DOHH2 (cell line): ENCODE results near the gene ZNF491.
"Not testable (repeated sequence)": the region's sequence is repeated elsewhere in the genome, so short reads cannot be mapped to it uniquely, and the experiment has no call there.

Source experiments
- H3F3A ChIP-seq: fragments of 200-600 bp; sonication (generic), shearing (Covaris generic); 2 replicates; pipeline ENCODE4 v1.6.0; 2016; ENCODE audit warnings: antibody characterized with exemption, mild to moderate bottlenecking; ENCODE audit not compliant: control insufficient read depth, insufficient read depth
- H3K27ac ChIP-seq: fragments of 200-600 bp; sonication (generic); 2 replicates; pipeline ENCODE4 v1.5.1; 2014; ENCODE audit warnings: low read depth, mild to moderate bottlenecking, low read length, moderate library complexity
- H3K27me3 ChIP-seq: fragments of 200-600 bp; sonication (generic); 2 replicates; pipeline ENCODE4 v1.6.1; 2014; ENCODE audit warnings: mild to moderate bottlenecking, low read length, mixed read lengths; ENCODE audit not compliant: control insufficient read depth
- H3K36me3 ChIP-seq: fragments of 200-600 bp; sonication (generic); 2 replicates; pipeline ENCODE4 v1.6.1; 2014; ENCODE audit warnings: mild to moderate bottlenecking, low read length, moderate library complexity, mixed read lengths; ENCODE audit not compliant: control insufficient read depth
- H3K4me1 ChIP-seq: fragments of 200-600 bp; sonication (generic); 2 replicates; pipeline ENCODE4 v1.6.1; 2014; ENCODE audit warnings: mild to moderate bottlenecking, low read length, mixed read lengths; ENCODE audit not compliant: control insufficient read depth
- H3K4me2 ChIP-seq: fragments of 200-600 bp; sonication (generic); 2 replicates; pipeline ENCODE4 v1.6.0; 2014; ENCODE audit warnings: mild to moderate bottlenecking, low read length, moderate library complexity
- H3K4me3 ChIP-seq: fragments of 200-600 bp; sonication (generic); 2 replicates; pipeline ENCODE4 v1.5.1; 2014; ENCODE audit warnings: mild to moderate bottlenecking, low read length, mixed read lengths
- H3K79me2 ChIP-seq: fragments of 200-600 bp; sonication (generic); 2 replicates; pipeline ENCODE4 v1.6.1; 2014; ENCODE audit warnings: mild to moderate bottlenecking, low read length, mixed read lengths; ENCODE audit not compliant: control insufficient read depth
- H3K9me2 ChIP-seq: fragments of 200-600 bp; sonication (generic); replicated peaks from 2 replicates; pipeline ENCODE4 v1.6.1; 2014; ENCODE audit warnings: mild to moderate bottlenecking, low read length, mixed read lengths; ENCODE audit not compliant: control insufficient read depth
- H3K9me3 ChIP-seq: fragments of 200-600 bp; sonication (generic); 2 replicates; pipeline ENCODE4 v1.6.1; 2014; ENCODE audit warnings: antibody characterized with exemption, low read length, mixed read lengths; ENCODE audit not compliant: control insufficient read depth, insufficient read depth
- H4K20me1 ChIP-seq: fragments of 200-600 bp; sonication (generic); 2 replicates; pipeline ENCODE4 v1.6.0; 2014; ENCODE audit warnings: low read depth, mild to moderate bottlenecking, antibody characterized with exemption, low read length, moderate library complexity; ENCODE audit not compliant: control insufficient read depth, insufficient read depth
- EZH2phosphoT487 ChIP-seq: fragments of 200-600 bp; sonication (generic); IDR thresholded peaks from 2 replicates; pipeline ENCODE4 v1.6.1; 2017; ENCODE audit warnings: borderline replicate concordance, mild to moderate bottlenecking, antibody characterized with exemption, low read length, moderate library complexity, mixed read lengths
- TF ChIP-seq, protein P1 (sequence below): fragments of 200-600 bp; sonication (generic); IDR thresholded peaks from one replicate; pipeline ENCODE4 v1.5.1; 2014; ENCODE audit warnings: antibody characterized with exemption, mild to moderate bottlenecking, low read depth, low read length; ENCODE audit not compliant: poor library complexity, severe bottlenecking

ZNF491 gene

DNA sequence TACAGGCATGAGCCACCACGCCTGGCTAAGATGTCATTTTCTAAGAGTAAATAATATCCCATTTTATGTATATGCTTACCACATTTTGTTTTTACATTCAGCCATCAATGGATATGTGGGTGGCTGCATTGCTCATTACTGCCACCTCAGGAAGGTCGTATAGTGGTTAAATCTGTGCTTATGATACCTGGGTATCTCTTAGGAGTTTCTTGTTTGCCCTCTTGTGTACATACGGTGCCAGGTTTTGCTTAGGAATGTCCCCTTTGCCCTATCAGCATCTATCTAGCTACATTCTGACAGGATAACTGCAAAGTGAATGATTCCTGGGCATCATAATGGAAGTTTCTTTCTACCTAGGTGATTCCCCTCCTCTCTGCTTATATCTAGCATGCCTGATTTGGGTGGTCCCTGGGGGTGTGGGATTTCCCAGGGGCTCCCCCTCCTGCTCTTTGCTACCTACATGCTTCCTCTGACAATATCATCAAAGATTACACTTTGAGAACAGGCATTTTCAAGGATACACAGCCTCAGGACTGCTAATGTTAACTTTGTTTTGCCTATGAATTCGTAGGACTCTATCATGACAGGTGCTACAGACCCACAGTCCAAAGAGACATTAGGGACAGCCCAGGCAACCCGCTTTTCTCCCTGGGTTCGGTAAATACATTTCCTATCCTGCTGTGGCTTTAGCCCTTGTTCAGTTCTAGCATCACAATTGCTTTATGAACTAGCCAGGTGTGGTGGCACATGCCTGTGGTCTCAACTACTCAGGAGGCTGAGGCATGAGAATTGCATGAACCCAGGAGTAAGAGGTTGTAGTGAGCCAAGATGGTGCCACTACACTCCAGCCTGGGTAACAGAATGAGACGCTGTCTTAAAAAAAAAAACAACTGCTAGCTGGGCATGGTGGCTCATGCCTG, 30.9 kb downstream of the ZNF491 start:
- not testable (repeated sequence) for H3K9me2 ChIP-seq, H3K4me2 ChIP-seq, H3K79me2 ChIP-seq, H4K20me1 ChIP-seq, H3K27me3 ChIP-seq, H3F3A ChIP-seq, H3K4me3 ChIP-seq, H3K4me1 ChIP-seq, H3K27ac ChIP-seq
- TF ChIP-seq, protein P1, sequence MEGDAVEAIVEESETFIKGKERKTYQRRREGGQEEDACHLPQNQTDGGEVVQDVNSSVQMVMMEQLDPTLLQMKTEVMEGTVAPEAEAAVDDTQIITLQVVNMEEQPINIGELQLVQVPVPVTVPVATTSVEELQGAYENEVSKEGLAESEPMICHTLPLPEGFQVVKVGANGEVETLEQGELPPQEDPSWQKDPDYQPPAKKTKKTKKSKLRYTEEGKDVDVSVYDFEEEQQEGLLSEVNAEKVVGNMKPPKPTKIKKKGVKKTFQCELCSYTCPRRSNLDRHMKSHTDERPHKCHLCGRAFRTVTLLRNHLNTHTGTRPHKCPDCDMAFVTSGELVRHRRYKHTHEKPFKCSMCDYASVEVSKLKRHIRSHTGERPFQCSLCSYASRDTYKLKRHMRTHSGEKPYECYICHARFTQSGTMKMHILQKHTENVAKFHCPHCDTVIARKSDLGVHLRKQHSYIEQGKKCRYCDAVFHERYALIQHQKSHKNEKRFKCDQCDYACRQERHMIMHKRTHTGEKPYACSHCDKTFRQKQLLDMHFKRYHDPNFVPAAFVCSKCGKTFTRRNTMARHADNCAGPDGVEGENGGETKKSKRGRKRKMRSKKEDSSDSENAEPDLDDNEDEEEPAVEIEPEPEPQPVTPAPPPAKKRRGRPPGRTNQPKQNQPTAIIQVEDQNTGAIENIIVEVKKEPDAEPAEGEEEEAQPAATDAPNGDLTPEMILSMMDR = peak; percentile 13
- Histone ChIP-seq H3K9me3 (peaks cover 19% of the 10 kb centered on the region), H3K36me3 (peaks cover 28% of the 10 kb centered on the region)

DNA sequence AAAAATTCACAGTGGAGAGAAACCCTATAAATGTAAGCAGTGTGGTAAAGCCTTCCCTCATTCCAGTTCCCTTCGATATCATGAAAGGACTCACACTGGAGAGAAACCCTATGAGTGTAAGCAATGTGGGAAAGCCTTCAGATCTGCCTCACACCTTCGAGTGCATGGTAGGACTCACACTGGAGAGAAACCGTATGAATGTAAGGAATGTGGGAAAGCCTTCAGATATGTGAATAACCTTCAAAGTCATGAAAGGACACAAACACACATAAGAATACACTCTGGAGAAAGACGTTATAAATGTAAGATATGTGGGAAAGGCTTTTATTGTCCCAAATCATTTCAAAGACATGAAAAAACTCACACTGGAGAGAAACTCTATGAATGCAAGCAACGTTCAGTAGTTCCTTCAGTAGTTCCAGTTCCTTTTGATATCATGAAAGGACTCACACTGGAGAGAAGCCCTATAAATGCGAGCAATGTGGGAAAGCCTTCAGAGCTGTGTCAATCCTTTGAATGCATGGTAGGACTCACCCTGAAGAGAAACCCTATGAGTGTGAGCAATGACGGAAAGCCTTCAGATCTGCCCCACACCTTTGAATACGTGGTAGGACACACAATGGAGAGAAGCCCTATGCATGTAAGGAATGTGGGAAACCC, 34.1 kb downstream of the ZNF491 start:
- Histone ChIP-seq H3K4me1 (no peaks in the 10 kb centered on the region), H3K27me3 (no peaks in the 10 kb centered on the region), H3K27ac (no peak overlapping the region), H3K79me2 (no peaks in the 10 kb centered on the region), H3K4me2 (no peak overlapping the region), H3K36me3 (peaks cover 30% of the 10 kb centered on the region), H3K9me3 (peaks cover 19% of the 10 kb centered on the region), H3F3A (no peaks in the 10 kb centered on the region), H3K4me3 (no peak overlapping the region), H3K9me2 (no peaks in the 10 kb centered on the region), H4K20me1 (no peaks in the 10 kb centered on the region)
- no peak for TF ChIP-seq EZH2phosphoT487
- TF ChIP-seq, protein P1 = no peak

DNA sequence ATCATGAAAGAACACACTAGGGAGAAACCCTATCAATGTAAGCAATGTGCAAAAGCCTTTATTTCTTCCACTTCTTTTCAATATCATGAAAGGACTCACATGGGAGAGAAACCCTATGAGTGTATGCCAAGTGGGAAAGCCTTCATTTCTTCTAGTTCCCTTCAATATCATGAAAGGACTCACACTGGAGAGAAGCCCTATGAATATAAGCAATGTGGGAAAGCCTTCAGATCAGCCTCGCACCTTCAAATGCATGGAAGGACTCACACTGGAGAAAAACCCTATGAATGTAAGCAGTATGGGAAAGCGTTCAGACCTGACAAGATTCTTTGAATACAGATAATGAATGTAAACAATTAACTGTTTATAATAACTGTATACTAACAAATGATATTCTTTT, 35.2 kb downstream of the ZNF491 start:
- TF ChIP-seq, protein P1 = no peak
- no peak for TF ChIP-seq EZH2phosphoT487
- Histone ChIP-seq H3K27me3 (no peaks in the 10 kb centered on the region), H3K4me3 (no peak overlapping the region), H3K36me3 (peaks cover 30% of the 10 kb centered on the region), H3K27ac (no peak overlapping the region), H3K4me2 (no peak overlapping the region), H3K79me2 (no peaks in the 10 kb centered on the region), H3K9me2 (no peaks in the 10 kb centered on the region), H3K9me3 (peaks cover 19% of the 10 kb centered on the region), H4K20me1 (no peaks in the 10 kb centered on the region), H3K4me1 (no peaks in the 10 kb centered on the region), H3F3A (no peaks in the 10 kb centered on the region)

DNA sequence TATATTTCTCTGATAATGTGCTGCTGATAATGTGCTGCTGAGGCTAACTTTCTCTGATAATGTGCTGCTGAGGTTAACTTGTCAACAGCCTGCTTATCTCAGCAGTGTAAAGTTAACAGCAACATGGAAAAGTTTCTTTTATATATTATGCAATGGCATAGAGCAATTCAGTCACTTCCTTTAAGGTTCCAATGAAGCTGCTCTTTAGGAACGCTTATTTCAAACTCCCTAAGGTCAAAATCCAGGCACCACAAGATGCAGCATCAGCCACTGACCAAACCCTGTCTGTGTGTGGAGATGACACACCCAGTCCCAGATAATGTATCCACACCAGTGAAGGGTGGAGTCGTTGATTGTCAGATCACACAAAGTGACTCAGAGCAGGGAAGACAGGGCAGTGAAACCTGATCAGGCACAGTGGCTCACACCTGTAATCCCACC, 37.3 kb downstream of the ZNF491 start:
- H3K4me2 ChIP-seq, H3K27me3 ChIP-seq, H3K9me2 ChIP-seq, H4K20me1 ChIP-seq, H3K4me1 ChIP-seq, H3K79me2 ChIP-seq, H3F3A ChIP-seq, H3K27ac ChIP-seq, H3K4me3 ChIP-seq: not testable (repeated sequence)
- peaks cover 30% of the 10 kb centered on the region for H3K36me3 ChIP-seq
- H3K9me3 ChIP-seq = peaks cover 19% of the 10 kb centered on the region
